SK-N-SH treated with all-trans-retinoic acid at 6 μM for 48 hours (cell line): ENCODE data around the gene CLDND2.

Experiments
- ARNTL ChIP-seq: fragments of 450-650 bp; formaldehyde crosslinking; IDR thresholded peaks from 2 replicates; pipeline ENCODE4 v1.5.0; 2020; ENCODE audit warnings: low read depth, mild to moderate bottlenecking, moderate library complexity, borderline replicate concordance
- BACH2 ChIP-seq: fragments of 250-450 bp; sonication (Bioruptor Pico); IDR thresholded peaks from 2 replicates; pipeline ENCODE4 v1.9.0; 2021; ENCODE audit warnings: mild to moderate bottlenecking, borderline replicate concordance
- CREB5 ChIP-seq: fragments of 250-450 bp; sonication (Bioruptor Pico); IDR thresholded peaks from 2 replicates; pipeline ENCODE4 v1.5.1; 2020; ENCODE audit warnings: low read depth, mild to moderate bottlenecking, moderate library complexity
- ESRRG ChIP-seq: fragments of 250-450 bp; sonication (Bioruptor Pico); IDR thresholded peaks from 2 replicates; pipeline ENCODE4 v1.6.1; 2021; ENCODE audit warnings: mild to moderate bottlenecking
- OSR1 ChIP-seq: fragments of 250-450 bp; sonication (Bioruptor Pico); IDR thresholded peaks from 2 replicates; pipeline ENCODE4 v1.8.0; 2022; ENCODE audit warnings: moderate library complexity, mild to moderate bottlenecking, inconsistent platforms
- PATZ1 ChIP-seq: fragments of 250-450 bp; sonication (Bioruptor Pico); IDR thresholded peaks from 2 replicates; pipeline ENCODE4 v1.8.0; 2020; ENCODE audit warnings: mild to moderate bottlenecking, moderate library complexity, borderline replicate concordance
- POU6F1 ChIP-seq: fragments of 250-450 bp; sonication (Bioruptor Pico); IDR thresholded peaks from 2 replicates; pipeline ENCODE4 v1.8.0; 2021; ENCODE audit warnings: low read depth, mild to moderate bottlenecking, moderate library complexity, borderline replicate concordance
- TCF4 ChIP-seq: fragments of 250-450 bp; sonication (Bioruptor Pico); IDR thresholded peaks from 2 replicates; pipeline ENCODE4 v1.8.0; 2021; ENCODE audit warnings: mild to moderate bottlenecking, moderate library complexity, borderline replicate concordance
- ZC3H10 ChIP-seq: fragments of 250-450 bp; sonication (Bioruptor Pico); IDR thresholded peaks from 2 replicates; pipeline ENCODE4 v1.5.1; 2021; ENCODE audit warnings: mild to moderate bottlenecking, moderate library complexity
- ZFP30 ChIP-seq: fragments of 450-650 bp; formaldehyde crosslinking; IDR thresholded peaks from 2 replicates; pipeline ENCODE4 v1.5.0; 2022; ENCODE audit warnings: mild to moderate bottlenecking, moderate library complexity
- TF ChIP-seq, protein P1 (sequence below): fragments of 250-450 bp; sonication (Bioruptor Pico); IDR thresholded peaks from 2 replicates; pipeline ENCODE4 v1.5.1; 2021; ENCODE audit warnings: mild to moderate bottlenecking, moderate library complexity

GRCh38 chr19:51375504-51376221, 6.9 kb upstream of the CLDND2 start:
- TF ChIP-seq ARNTL (CRISPR knock-in tag) (no peak), CREB5 (no peak), PATZ1 (no peak), ZC3H10 (no peak), ESRRG (CRISPR knock-in tag) (no peak), ZFP30 (CRISPR knock-in tag) (no peak), TCF4 (no peak), OSR1 (CRISPR knock-in tag) (no peak), BACH2 (CRISPR knock-in tag) (no peak), POU6F1 (CRISPR knock-in tag) (no peak)
- TF ChIP-seq, protein P1, sequence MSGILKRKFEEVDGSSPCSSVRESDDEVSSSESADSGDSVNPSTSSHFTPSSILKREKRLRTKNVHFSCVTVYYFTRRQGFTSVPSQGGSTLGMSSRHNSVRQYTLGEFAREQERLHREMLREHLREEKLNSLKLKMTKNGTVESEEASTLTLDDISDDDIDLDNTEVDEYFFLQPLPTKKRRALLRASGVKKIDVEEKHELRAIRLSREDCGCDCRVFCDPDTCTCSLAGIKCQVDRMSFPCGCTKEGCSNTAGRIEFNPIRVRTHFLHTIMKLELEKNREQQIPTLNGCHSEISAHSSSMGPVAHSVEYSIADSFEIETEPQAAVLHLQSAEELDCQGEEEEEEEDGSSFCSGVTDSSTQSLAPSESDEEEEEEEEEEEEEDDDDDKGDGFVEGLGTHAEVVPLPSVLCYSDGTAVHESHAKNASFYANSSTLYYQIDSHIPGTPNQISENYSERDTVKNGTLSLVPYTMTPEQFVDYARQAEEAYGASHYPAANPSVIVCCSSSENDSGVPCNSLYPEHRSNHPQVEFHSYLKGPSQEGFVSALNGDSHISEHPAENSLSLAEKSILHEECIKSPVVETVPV (CRISPR knock-in tag) = no peak
